A673 (cell line): ENCODE data around the gene RAD51AP1.

Experiments
- CTCF ChIP-seq: fragments of 300-800, 200-600 bp; sonication (generic); conservative IDR thresholded peaks from 2 replicates; pipeline ENCODE4 v1.5.1; 2017; ENCODE audit warnings: low read depth, mild to moderate bottlenecking, antibody characterized with exemption, low read length, moderate library complexity, mixed read lengths
- EZH2 ChIP-seq: fragments of 200-600 bp; sonication (generic); IDR thresholded peaks from 2 replicates; pipeline ENCODE4 v1.6.1; 2017; ENCODE audit warnings: borderline replicate concordance, low read depth, mild to moderate bottlenecking, mixed read lengths, antibody characterized with exemption, low read length; ENCODE audit not compliant: poor library complexity, severe bottlenecking

- no peak for TF ChIP-seq CTCF
- TF ChIP-seq EZH2 = no peak
These were observed 49.1 kb upstream of the RAD51AP1 start for GRCh38 chr12:4489556-4489955.
